GM23338 (cell line): ENCODE results near the gene ADAP1. TPM values are rescaled to one million over a fixed set of nuclear protein-coding genes. Genes with fewer than 3 reads are reported as not detected.

Source experiments
- ATAC-seq: fragments of 200-7000 bp; cut with Tn5 transposase; 3 replicates; pipeline ENCODE4 v1.9.1; 2020
- DNase-seq: peaks from one replicate; pipeline ENCODE4 v3.0.0-alpha.2; 2015; ENCODE audit warnings: low spot score
- H2AFZ ChIP-seq: fragments of 200-600 bp; sonication (generic); 2 replicates; pipeline ENCODE4 v1.8.0; 2016; ENCODE audit warnings: antibody characterized with exemption, mild to moderate bottlenecking, moderate library complexity
- H3F3A ChIP-seq: fragments of 200-600 bp; sonication (generic); replicated peaks from 2 replicates; pipeline ENCODE4 v1.8.0; 2017; ENCODE audit warnings: antibody characterized with exemption, mixed run types, low read depth
- H3K27ac ChIP-seq: fragments of 200-600 bp; sonication (generic); 2 replicates; pipeline ENCODE4 v1.6.1; 2016; ENCODE audit warnings: low read depth
- H3K27me3 ChIP-seq: fragments of 200-600 bp; sonication (generic); 2 replicates; pipeline ENCODE4 v1.8.0; 2016; ENCODE audit warnings: mild to moderate bottlenecking, mixed run types, moderate library complexity; ENCODE audit not compliant: insufficient read depth
- H3K36me3 ChIP-seq: fragments of 200-600 bp; sonication (generic); 2 replicates; pipeline ENCODE4 v1.8.0; 2016; ENCODE audit warnings: mild to moderate bottlenecking; ENCODE audit not compliant: insufficient read depth
- H3K4me1 ChIP-seq: fragments of 200-600 bp; sonication (generic); 2 replicates; pipeline ENCODE4 v1.8.0; 2016; ENCODE audit warnings: mild to moderate bottlenecking, moderate library complexity; ENCODE audit not compliant: insufficient read depth
- H3K4me2 ChIP-seq: fragments of 200-600 bp; sonication (generic); 2 replicates; pipeline ENCODE4 v1.7.1; 2017; ENCODE audit warnings: mixed run types
- H3K4me3 ChIP-seq: fragments of 200-600 bp; sonication (generic); 2 replicates; pipeline ENCODE4 v1.6.1; 2016; ENCODE audit warnings: mixed run types
- H3K79me2 ChIP-seq: fragments of 200-600 bp; sonication (generic); replicated peaks from 2 replicates; pipeline ENCODE4 v1.8.0; 2017; ENCODE audit warnings: mild to moderate bottlenecking; ENCODE audit not compliant: insufficient read depth
- H3K9me2 ChIP-seq: fragments of 200-600 bp; sonication (generic); 2 replicates; pipeline ENCODE4 v1.8.0; 2017; ENCODE audit not compliant: insufficient read depth
- H4K20me1 ChIP-seq: fragments of 200-600 bp; sonication (generic); replicated peaks from 2 replicates; pipeline ENCODE4 v1.8.0; 2017; ENCODE audit warnings: mild to moderate bottlenecking; ENCODE audit not compliant: insufficient read depth
- H3K27ac Mint-ChIP-seq: 2 replicates; pipeline ENCODE4 v1.8.0; 2020; ENCODE audit warnings: inconsistent platforms, mild to moderate bottlenecking, moderate library complexity, mixed read lengths
- H3K27me3 Mint-ChIP-seq: 3 replicates; pipeline ENCODE4 v1.8.0; 2022; ENCODE audit warnings: low read depth, mild to moderate bottlenecking, moderate library complexity, mixed read lengths, inconsistent platforms; ENCODE audit not compliant: insufficient read depth, poor library complexity
- H3K36me3 Mint-ChIP-seq: 3 replicates; pipeline ENCODE4 v1.8.0; 2021; ENCODE audit warnings: low read depth, mild to moderate bottlenecking, inconsistent platforms, moderate library complexity, mixed read lengths
- H3K4me1 Mint-ChIP-seq: 3 replicates; pipeline ENCODE4 v1.8.0; 2020; ENCODE audit warnings: mild to moderate bottlenecking, inconsistent platforms, mixed read lengths
- H3K4me3 Mint-ChIP-seq: 3 replicates; pipeline ENCODE4 v1.8.0; 2021; ENCODE audit warnings: moderate library complexity, mild to moderate bottlenecking, inconsistent platforms, mixed read lengths
- H3K9me3 Mint-ChIP-seq: 3 replicates; pipeline ENCODE4 v1.8.0; 2020; ENCODE audit warnings: moderate library complexity, mild to moderate bottlenecking, inconsistent platforms, mixed read lengths
- CREB1 ChIP-seq: fragments of 250-450 bp; sonication (Bioruptor Pico); IDR thresholded peaks from 2 replicates; pipeline ENCODE4 v1.5.0; 2020; ENCODE audit warnings: low read depth, mild to moderate bottlenecking, moderate library complexity
- EZH2 ChIP-seq: fragments of 200-600 bp; sonication (generic); IDR thresholded peaks from one replicate; pipeline ENCODE4 v1.8.0; 2017; ENCODE audit warnings: antibody characterized with exemption, mild to moderate bottlenecking, low read depth; ENCODE audit not compliant: unreplicated experiment
- EZH2phosphoT487 ChIP-seq: fragments of 200-600 bp; sonication (generic); IDR thresholded peaks from one replicate; pipeline ENCODE4 v1.8.1; 2018; ENCODE audit warnings: antibody characterized with exemption; ENCODE audit not compliant: unreplicated experiment
- JUNB ChIP-seq: IDR thresholded peaks from one replicate; pipeline ENCODE4 v1.6.1; 2016; ENCODE audit warnings: antibody characterized with exemption; ENCODE audit not compliant: unreplicated experiment
- NANOG ChIP-seq: IDR thresholded peaks from 2 replicates; pipeline ENCODE4 v1.6.1; 2016; ENCODE audit warnings: antibody characterized with exemption, borderline replicate concordance
- POLR2AphosphoS5 ChIP-seq: IDR thresholded peaks from 2 replicates; pipeline ENCODE4 v1.6.1; 2016; ENCODE audit warnings: antibody characterized with exemption, low read depth
- STAT1 ChIP-seq: IDR thresholded peaks from one replicate; pipeline ENCODE4 v1.6.1; 2016; ENCODE audit warnings: antibody characterized with exemption; ENCODE audit not compliant: unreplicated experiment
- ZNF114 ChIP-seq: fragments of 250-450 bp; sonication (Bioruptor Pico); IDR thresholded peaks from 2 replicates; pipeline ENCODE4 v1.5.0; 2020; ENCODE audit warnings: mild to moderate bottlenecking, moderate library complexity
- ZNF331 ChIP-seq: fragments of 250-450 bp; sonication (Bioruptor Pico); IDR thresholded peaks from 2 replicates; pipeline ENCODE4 v1.5.0; 2020; ENCODE audit warnings: low read depth, mild to moderate bottlenecking, moderate library complexity
- polyA plus RNA-seq: library from polyadenylated mRNA; unstranded; fragments of >200 nt; fragmentation: Nextera tagmentation; extraction: Ambion mirVana; gene quantifications from 2 replicates; pipeline ENCODE4 v1.2.1, GENCODE V29; 2016
- total RNA-seq: library from RNA; depleted of rRNA; stranded (reverse); fragments of >200 nt; shearing (Covaris generic); gene quantifications from 2 replicates; pipeline ENCODE4 v1.2.3, GENCODE V29; 2014
- TF ChIP-seq, protein P1 (sequence below): IDR thresholded peaks from 2 replicates; pipeline ENCODE4 v1.6.1; 2016; ENCODE audit warnings: antibody characterized with exemption
- TF ChIP-seq, protein P2 (sequence below), 2 experiments: fragments of 200-600 bp in 1 of 2; sonication (generic) in 1 of 2; conservative IDR thresholded peaks; 2 replicates each; pipeline versions ENCODE4 v1.5.1 to v1.6.1; 2016 to 2017; ENCODE audit warnings: antibody characterized with exemption in 2 of 2, low read depth in 2 of 2, mild to moderate bottlenecking in 2 of 2, moderate library complexity in 1 of 2
- TF ChIP-seq, protein P3 (sequence below): fragments of 250-450 bp; sonication (Bioruptor Pico); IDR thresholded peaks from 2 replicates; pipeline ENCODE4 v1.5.0; 2020; ENCODE audit warnings: mild to moderate bottlenecking, moderate library complexity
- TF ChIP-seq, protein P4 (sequence below): IDR thresholded peaks from one replicate; pipeline ENCODE4 v1.6.1; 2018; ENCODE audit warnings: antibody characterized with exemption; ENCODE audit not compliant: unreplicated experiment

ADAP1 gene
- total and polyA plus RNA-seq, 2 experiments from 2014 or later: 2.2 to 9.6 TPM

DNA sequence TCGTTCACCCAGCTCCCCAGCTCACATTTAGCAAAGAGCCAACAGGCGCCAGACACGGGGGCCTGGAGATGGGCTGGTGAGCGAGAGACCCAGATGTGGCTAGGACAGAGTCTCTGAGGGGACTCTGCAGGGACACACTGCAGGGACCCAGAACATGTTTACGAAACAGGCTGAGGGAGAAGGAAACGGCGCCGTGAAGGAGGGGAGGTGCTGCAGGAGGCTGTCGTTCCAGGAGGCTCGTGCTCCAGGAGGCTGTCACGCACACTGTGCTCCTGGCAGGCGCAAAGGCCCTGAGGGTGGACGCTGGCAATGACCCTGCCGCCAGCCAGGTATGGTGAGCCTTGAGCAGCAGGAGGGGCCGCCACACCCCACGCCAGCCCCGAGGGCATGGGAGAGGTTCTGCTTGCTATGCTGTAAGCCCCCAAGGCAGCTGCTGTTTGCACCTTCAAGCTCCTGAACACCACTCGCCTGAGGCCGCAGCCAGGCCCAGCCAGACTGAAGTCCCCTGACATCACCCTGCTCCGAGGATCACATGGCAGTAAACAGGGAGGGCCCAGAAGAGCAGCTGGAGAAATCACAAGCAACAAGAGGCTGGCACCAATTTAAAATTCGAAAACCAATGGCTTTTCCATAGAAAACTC lies 27.3 kb downstream of the ADAP1 start:
- Mint-ChIP-seq H3K27ac (no peak overlapping the region), H3K4me1 (no peaks in the 10 kb centered on the region; the same call in 2 of the 3 replicates), H3K4me3 (no peak overlapping the region), H3K9me3 (no peaks in the 10 kb centered on the region), H3K36me3 (no peaks in the 10 kb centered on the region), H3K27me3 (peaks cover 4% of the 10 kb centered on the region)
- no peak for DNase-seq
- Histone ChIP-seq H3F3A (no peaks in the 10 kb centered on the region), H3K27ac (no peak overlapping the region), H3K27me3 (no peaks in the 10 kb centered on the region), H3K79me2 (no peaks in the 10 kb centered on the region), H3K4me1 (no peaks in the 10 kb centered on the region), H4K20me1 (no peaks in the 10 kb centered on the region), H3K4me3 (no peak overlapping the region), H3K4me2 (no peak overlapping the region), H3K9me2 (no peaks in the 10 kb centered on the region), H3K36me3 (no peaks in the 10 kb centered on the region), H2AFZ (no peak overlapping the region)
- TF ChIP-seq STAT1: no peak
- no peak for TF ChIP-seq JUNB
- no peak for TF ChIP-seq EZH2
- TF ChIP-seq, protein P1, sequence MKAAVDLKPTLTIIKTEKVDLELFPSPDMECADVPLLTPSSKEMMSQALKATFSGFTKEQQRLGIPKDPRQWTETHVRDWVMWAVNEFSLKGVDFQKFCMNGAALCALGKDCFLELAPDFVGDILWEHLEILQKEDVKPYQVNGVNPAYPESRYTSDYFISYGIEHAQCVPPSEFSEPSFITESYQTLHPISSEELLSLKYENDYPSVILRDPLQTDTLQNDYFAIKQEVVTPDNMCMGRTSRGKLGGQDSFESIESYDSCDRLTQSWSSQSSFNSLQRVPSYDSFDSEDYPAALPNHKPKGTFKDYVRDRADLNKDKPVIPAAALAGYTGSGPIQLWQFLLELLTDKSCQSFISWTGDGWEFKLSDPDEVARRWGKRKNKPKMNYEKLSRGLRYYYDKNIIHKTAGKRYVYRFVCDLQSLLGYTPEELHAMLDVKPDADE: no peak
- no peak for TF ChIP-seq NANOG
- no peak for TF ChIP-seq ZNF331 (CRISPR knock-in tag)
- TF ChIP-seq, protein P2, sequence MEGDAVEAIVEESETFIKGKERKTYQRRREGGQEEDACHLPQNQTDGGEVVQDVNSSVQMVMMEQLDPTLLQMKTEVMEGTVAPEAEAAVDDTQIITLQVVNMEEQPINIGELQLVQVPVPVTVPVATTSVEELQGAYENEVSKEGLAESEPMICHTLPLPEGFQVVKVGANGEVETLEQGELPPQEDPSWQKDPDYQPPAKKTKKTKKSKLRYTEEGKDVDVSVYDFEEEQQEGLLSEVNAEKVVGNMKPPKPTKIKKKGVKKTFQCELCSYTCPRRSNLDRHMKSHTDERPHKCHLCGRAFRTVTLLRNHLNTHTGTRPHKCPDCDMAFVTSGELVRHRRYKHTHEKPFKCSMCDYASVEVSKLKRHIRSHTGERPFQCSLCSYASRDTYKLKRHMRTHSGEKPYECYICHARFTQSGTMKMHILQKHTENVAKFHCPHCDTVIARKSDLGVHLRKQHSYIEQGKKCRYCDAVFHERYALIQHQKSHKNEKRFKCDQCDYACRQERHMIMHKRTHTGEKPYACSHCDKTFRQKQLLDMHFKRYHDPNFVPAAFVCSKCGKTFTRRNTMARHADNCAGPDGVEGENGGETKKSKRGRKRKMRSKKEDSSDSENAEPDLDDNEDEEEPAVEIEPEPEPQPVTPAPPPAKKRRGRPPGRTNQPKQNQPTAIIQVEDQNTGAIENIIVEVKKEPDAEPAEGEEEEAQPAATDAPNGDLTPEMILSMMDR (conservative IDR thresholded peaks at IDR 0.05; ENCODE audit: low read depth in 2 of 2): no peak
- TF ChIP-seq, protein P3, sequence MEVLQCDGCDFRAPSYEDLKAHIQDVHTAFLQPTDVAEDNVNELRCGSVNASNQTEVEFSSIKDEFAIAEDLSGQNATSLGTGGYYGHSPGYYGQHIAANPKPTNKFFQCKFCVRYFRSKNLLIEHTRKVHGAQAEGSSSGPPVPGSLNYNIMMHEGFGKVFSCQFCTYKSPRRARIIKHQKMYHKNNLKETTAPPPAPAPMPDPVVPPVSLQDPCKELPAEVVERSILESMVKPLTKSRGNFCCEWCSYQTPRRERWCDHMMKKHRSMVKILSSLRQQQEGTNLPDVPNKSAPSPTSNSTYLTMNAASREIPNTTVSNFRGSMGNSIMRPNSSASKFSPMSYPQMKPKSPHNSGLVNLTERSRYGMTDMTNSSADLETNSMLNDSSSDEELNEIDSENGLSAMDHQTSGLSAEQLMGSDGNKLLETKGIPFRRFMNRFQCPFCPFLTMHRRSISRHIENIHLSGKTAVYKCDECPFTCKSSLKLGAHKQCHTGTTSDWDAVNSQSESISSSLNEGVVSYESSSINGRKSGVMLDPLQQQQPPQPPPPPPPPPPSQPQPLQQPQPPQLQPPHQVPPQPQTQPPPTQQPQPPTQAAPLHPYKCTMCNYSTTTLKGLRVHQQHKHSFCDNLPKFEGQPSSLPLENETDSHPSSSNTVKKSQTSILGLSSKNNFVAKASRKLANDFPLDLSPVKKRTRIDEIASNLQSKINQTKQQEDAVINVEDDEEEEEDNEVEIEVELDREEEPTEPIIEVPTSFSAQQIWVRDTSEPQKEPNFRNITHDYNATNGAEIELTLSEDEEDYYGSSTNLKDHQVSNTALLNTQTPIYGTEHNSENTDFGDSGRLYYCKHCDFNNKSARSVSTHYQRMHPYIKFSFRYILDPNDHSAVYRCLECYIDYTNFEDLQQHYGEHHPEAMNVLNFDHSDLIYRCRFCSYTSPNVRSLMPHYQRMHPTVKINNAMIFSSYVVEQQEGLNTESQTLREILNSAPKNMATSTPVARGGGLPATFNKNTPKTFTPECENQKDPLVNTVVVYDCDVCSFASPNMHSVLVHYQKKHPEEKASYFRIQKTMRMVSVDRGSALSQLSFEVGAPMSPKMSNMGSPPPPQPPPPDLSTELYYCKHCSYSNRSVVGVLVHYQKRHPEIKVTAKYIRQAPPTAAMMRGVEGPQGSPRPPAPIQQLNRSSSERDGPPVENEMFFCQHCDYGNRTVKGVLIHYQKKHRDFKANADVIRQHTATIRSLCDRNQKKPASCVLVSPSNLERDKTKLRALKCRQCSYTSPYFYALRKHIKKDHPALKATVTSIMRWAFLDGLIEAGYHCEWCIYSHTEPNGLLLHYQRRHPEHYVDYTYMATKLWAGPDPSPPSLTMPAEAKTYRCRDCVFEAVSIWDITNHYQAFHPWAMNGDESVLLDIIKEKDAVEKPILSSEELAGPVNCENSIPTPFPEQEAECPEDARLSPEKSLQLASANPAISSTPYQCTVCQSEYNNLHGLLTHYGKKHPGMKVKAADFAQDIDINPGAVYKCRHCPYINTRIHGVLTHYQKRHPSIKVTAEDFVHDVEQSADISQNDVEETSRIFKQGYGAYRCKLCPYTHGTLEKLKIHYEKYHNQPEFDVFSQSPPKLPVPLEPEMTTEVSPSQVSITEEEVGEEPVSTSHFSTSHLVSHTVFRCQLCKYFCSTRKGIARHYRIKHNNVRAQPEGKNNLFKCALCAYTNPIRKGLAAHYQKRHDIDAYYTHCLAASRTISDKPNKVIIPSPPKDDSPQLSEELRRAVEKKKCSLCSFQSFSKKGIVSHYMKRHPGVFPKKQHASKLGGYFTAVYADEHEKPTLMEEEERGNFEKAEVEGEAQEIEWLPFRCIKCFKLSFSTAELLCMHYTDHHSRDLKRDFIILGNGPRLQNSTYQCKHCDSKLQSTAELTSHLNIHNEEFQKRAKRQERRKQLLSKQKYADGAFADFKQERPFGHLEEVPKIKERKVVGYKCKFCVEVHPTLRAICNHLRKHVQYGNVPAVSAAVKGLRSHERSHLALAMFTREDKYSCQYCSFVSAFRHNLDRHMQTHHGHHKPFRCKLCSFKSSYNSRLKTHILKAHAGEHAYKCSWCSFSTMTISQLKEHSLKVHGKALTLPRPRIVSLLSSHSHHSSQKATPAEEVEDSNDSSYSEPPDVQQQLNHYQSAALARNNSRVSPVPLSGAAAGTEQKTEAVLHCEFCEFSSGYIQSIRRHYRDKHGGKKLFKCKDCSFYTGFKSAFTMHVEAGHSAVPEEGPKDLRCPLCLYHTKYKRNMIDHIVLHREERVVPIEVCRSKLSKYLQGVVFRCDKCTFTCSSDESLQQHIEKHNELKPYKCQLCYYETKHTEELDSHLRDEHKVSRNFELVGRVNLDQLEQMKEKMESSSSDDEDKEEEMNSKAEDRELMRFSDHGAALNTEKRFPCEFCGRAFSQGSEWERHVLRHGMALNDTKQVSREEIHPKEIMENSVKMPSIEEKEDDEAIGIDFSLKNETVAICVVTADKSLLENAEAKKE: no peak
- no peak for TF ChIP-seq ZNF114 (CRISPR knock-in tag)
- no peak for TF ChIP-seq CREB1
- TF ChIP-seq EZH2phosphoT487: no peak
- TF ChIP-seq, protein P4, sequence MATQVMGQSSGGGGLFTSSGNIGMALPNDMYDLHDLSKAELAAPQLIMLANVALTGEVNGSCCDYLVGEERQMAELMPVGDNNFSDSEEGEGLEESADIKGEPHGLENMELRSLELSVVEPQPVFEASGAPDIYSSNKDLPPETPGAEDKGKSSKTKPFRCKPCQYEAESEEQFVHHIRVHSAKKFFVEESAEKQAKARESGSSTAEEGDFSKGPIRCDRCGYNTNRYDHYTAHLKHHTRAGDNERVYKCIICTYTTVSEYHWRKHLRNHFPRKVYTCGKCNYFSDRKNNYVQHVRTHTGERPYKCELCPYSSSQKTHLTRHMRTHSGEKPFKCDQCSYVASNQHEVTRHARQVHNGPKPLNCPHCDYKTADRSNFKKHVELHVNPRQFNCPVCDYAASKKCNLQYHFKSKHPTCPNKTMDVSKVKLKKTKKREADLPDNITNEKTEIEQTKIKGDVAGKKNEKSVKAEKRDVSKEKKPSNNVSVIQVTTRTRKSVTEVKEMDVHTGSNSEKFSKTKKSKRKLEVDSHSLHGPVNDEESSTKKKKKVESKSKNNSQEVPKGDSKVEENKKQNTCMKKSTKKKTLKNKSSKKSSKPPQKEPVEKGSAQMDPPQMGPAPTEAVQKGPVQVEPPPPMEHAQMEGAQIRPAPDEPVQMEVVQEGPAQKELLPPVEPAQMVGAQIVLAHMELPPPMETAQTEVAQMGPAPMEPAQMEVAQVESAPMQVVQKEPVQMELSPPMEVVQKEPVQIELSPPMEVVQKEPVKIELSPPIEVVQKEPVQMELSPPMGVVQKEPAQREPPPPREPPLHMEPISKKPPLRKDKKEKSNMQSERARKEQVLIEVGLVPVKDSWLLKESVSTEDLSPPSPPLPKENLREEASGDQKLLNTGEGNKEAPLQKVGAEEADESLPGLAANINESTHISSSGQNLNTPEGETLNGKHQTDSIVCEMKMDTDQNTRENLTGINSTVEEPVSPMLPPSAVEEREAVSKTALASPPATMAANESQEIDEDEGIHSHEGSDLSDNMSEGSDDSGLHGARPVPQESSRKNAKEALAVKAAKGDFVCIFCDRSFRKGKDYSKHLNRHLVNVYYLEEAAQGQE: no peak
- TF ChIP-seq POLR2AphosphoS5: no peak
- no peak for ATAC-seq
